GM18867 (cell line): ENCODE measurements around the gene CSF1R.
"Not testable (repeated sequence)": the region's sequence is repeated elsewhere in the genome, so short reads cannot be mapped to it uniquely, and the experiment has no call there.

Experiments used
- ATAC-seq: cut with Tn5 transposase; IDR thresholded peaks from one replicate; pipeline ENCODE4 v1.9.1; 2021; ENCODE audit warnings: mild to moderate bottlenecking, moderate library complexity; ENCODE audit not compliant: unreplicated experiment

Gene CSF1R

GRCh38 chr5:150057052-150057451 is 29.3 kb downstream of the CSF1R start:
- no peak for ATAC-seq

- no peak for ATAC-seq
These were observed 30.3 kb downstream of the CSF1R start for GRCh38 chr5:150056075-150056443.

DNA sequence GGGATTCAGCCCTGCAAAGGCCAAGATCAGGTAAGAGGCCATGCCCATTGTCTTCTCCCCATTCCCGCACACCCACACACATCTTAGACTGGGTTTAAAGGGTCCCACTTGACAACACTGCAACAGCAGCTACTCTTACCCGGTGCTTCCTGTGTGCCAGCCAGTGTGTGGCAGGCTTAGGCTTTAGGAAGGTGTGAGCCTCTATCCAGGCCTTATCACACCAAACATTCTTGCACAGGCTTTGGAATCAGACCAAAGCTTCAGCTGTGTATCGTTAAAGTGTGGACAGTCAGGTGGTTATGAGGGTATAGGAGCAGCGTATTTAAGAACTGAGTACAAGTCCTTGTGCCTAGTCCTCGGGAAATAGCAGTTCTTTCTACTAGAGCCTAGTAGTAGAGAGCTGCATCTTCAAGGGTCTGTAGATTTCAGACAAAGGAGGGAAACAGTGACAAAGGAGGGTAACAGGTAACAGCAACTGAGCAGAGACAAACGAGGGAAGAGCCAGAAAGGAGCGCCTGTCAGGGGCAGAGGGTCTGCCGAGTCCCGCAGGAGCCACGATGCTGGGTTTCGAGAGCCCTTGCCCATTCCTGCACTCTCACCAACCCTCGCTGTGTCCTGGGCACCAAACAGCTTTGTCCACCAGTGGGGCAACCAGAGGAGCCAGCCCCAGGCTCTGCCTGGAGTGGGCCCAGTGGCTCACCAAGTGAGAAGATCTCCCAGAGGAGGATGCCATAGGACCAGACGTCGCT is 30.9 kb downstream of the CSF1R start:
- ATAC-seq, result no peak

DNA sequence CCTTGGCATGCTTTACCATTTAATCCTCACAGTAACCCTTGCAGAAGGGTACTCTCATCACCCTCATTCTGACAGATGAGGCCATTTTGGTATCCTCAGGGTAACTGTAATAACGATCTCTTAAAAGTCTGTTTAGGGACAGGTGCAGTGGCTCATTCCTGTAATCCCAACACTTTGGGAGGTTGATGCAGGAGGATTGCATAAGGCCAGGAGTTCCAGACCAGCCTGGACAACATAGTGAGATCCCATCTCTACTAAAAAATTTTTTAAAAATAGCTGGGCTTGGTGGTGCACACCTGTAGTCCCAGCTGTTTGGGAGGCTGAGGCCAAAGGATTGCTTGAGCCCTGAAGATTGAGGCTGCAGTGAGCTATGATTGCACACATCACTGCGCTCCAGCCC is 31.8 kb downstream of the CSF1R start:
- ATAC-seq, result no peak

GRCh38 chr5:150053713-150054392 is 32.5 kb downstream of the CSF1R start:
- ATAC-seq, result no peak

- ATAC-seq, result no peak
These were observed 33.2 kb downstream of the CSF1R start for GRCh38 chr5:150052956-150053712.

- no peak for ATAC-seq
These were observed 34.0 kb downstream of the CSF1R start for GRCh38 chr5:150052226-150052955.

- no peak for ATAC-seq
These were observed 34.6 kb downstream of the CSF1R start for GRCh38 chr5:150051657-150052195.

GRCh38 chr5:150050172-150050811 is 36.1 kb downstream of the CSF1R start:
- ATAC-seq, result not testable (repeated sequence)

GRCh38 chr5:150046031-150046430 is 40.3 kb downstream of the CSF1R start:
- no peak for ATAC-seq

- ATAC-seq, result no peak
These were observed 40.8 kb downstream of the CSF1R start for GRCh38 chr5:150045549-150045948.

GRCh38 chr5:150044712-150045111 is 41.6 kb downstream of the CSF1R start:
- no peak for ATAC-seq

DNA sequence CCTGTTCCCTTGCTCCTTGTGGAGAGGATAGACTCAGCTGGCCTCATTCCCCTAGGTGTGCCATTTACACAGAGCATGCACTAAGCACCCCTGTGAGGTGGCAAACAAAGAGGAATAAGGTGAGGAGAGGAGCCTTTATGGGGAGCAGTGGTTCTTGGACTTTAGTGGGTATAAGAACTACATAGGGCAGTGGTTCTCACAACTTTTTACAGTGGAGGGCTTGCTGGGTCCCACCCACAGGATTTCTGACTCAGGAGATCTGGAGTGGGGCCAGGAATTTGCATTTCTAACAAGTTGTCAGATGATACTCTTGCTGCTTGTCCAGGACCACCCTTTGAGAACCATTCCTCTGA is 42.0 kb downstream of the CSF1R start:
- ATAC-seq, result no peak

GRCh38 chr5:150043657-150044328 is 42.6 kb downstream of the CSF1R start:
- ATAC-seq, result no peak

GRCh38 chr5:150042459-150042858 is 43.9 kb downstream of the CSF1R start:
- ATAC-seq, result no peak

GRCh38 chr5:150038547-150038946 is 47.8 kb downstream of the CSF1R start:
- no peak for ATAC-seq

- ATAC-seq, result no peak
These were observed 49.8 kb downstream of the CSF1R start for GRCh38 chr5:150036513-150036912.

GRCh38 chr5:150035139-150035895 is 51.0 kb downstream of the CSF1R start:
- ATAC-seq, result peak; percentile 95

DNA sequence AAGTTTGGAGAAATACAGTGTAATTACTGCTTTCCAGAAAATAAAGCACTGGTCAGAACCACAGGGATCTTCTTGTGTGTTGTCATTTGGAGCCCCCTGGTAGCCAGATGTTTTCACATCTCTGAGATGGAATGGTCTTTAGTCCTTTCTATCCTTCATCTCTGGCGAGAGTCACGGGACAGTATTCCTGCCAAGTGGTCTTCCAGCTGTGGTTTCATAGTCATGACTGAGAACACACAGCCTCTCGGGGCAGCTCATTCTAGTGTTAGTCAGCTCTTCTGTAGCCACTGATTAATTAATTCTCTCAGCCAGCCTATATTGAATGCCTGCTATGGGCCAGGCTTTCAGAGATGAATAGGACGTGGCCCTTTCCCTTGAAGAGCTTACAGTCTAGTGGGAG is 51.7 kb downstream of the CSF1R start:
- no peak for ATAC-seq
